GM19452 (cell line): ENCODE measurements around the gene OR10H3.
"Not testable (repeated sequence)": the region's sequence is repeated elsewhere in the genome, so short reads cannot be mapped to it uniquely, and the experiment has no call there.

Source experiments
- ATAC-seq: cut with Tn5 transposase; IDR thresholded peaks from one replicate; pipeline ENCODE4 v1.9.1; 2021; ENCODE audit not compliant: unreplicated experiment

Gene OR10H3

GRCh38 chr19:15737722-15738121, at the start of gene OR10H3:
Gene OR10H3 (plus strand): TSS chr19:15737985. CDS start chr19:15741393, 3,408 bp downstream.
- no peak for ATAC-seq

- no peak for ATAC-seq
Observed at GRCh38 chr19:15696654-15697194, 41.1 kb upstream of the OR10H3 start.

GRCh38 chr19:15701757-15702533, 35.8 kb upstream of the OR10H3 start:
- no peak for ATAC-seq

GRCh38 chr19:15702534-15702930, 35.3 kb upstream of the OR10H3 start:
- ATAC-seq = no peak

GRCh38 chr19:15714638-15715037, 23.1 kb upstream of the OR10H3 start:
- no peak for ATAC-seq

- no peak for ATAC-seq
Observed at GRCh38 chr19:15715642-15716041, 22.1 kb upstream of the OR10H3 start.

GRCh38 chr19:15717809-15718208, 20.0 kb upstream of the OR10H3 start:
- ATAC-seq = no peak

GRCh38 chr19:15721268-15721667, 16.5 kb upstream of the OR10H3 start:
- ATAC-seq = no peak

- ATAC-seq = no peak
Observed at GRCh38 chr19:15722956-15723355, 14.8 kb upstream of the OR10H3 start.

GRCh38 chr19:15727724-15728123, 10.1 kb upstream of the OR10H3 start, which contains the start of gene OR10H2:
Gene OR10H2 (plus strand): TSS chr19:15728024. CDS start chr19:15728044, 20 bp downstream.
- ATAC-seq = no peak

GRCh38 chr19:15730538-15730937, 7.2 kb upstream of the OR10H3 start:
- ATAC-seq = no peak

GRCh38 chr19:15732388-15732787, 5.4 kb upstream of the OR10H3 start:
- no peak for ATAC-seq

- ATAC-seq = no peak
Observed at GRCh38 chr19:15733895-15734294, 3.9 kb upstream of the OR10H3 start.

- no peak for ATAC-seq
Observed at GRCh38 chr19:15740785-15741184, 3.0 kb downstream of the OR10H3 start.

GRCh38 chr19:15748239-15748638, 10.5 kb downstream of the OR10H3 start:
- ATAC-seq = no peak

GRCh38 chr19:15758379-15758778, 20.6 kb downstream of the OR10H3 start:
- ATAC-seq = no peak

- no peak for ATAC-seq
Observed at GRCh38 chr19:15759962-15760565, 22.3 kb downstream of the OR10H3 start.

GRCh38 chr19:15769586-15769985, 31.8 kb downstream of the OR10H3 start:
- no peak for ATAC-seq

- ATAC-seq = not testable (repeated sequence)
Observed at GRCh38 chr19:15774159-15774558, 36.4 kb downstream of the OR10H3 start.

- no peak for ATAC-seq
Observed at GRCh38 chr19:15775249-15775648, 37.5 kb downstream of the OR10H3 start.

GRCh38 chr19:15776264-15776663, 38.5 kb downstream of the OR10H3 start:
- no peak for ATAC-seq
